AG04450 (cell line): Measurements from ENCODE around the gene OR2A1. TPM values are rescaled to one million over a fixed set of nuclear protein-coding genes. Genes with fewer than 3 reads are reported as not detected.

Experiments used
- polyA plus RNA-seq: library from polyadenylated mRNA; depleted of rRNA; stranded (reverse); fragments of >200 nt; gene quantifications from 2 replicates; pipeline ENCODE4 v1.2.3, GENCODE V29; 2011; rRNA removed

Gene OR2A1
- polyA plus RNA-seq, 1 experiment, result not detected

Other genes starting within 250 kb of the OR2A1 start
- not detected in 2 replicates for gene OR2A25, start 242.6 kb upstream of the OR2A1 start, polyA plus RNA-seq
- not detected in 2 replicates for gene OR2A12, start 226.1 kb upstream of the OR2A1 start, polyA plus RNA-seq
- gene OR2A2, start 202.8 kb upstream of the OR2A1 start, polyA plus RNA-seq, result not detected in 2 replicates
- gene OR2A14, start 189.2 kb upstream of the OR2A1 start, polyA plus RNA-seq, result not detected in 2 replicates
- 0.04 TPM in 1 of 2 replicates, not detected in the other for gene CTAGE4, start 129.0 kb upstream of the OR2A1 start, polyA plus RNA-seq
- 0.10 and 0.20 TPM in 2 replicates for gene ARHGEF35, start 116.6 kb upstream of the OR2A1 start, polyA plus RNA-seq
- gene OR2A42, start 72.8 kb upstream of the OR2A1 start, polyA plus RNA-seq, result not detected in 2 replicates
- 0.06 TPM in 1 of 2 replicates, not detected in the other for gene OR2A7, start 47.6 kb upstream of the OR2A1 start, polyA plus RNA-seq
- gene CTAGE8, start 43.1 kb upstream of the OR2A1 start, polyA plus RNA-seq, result 0.16 TPM in 1 of 2 replicates, not detected in the other
- gene ARHGEF5, start 43.0 kb downstream of the OR2A1 start, polyA plus RNA-seq, result 0.47 and 0.79 TPM in 2 replicates
- gene NOBOX, start 91.3 kb downstream of the OR2A1 start, polyA plus RNA-seq, result not detected in 2 replicates